DMS153 treated with DMSO at 0.1 percent for 48 hours (cell line): ENCODE results near the gene CDR2L.
"Not testable (repeated sequence)": the region's sequence is repeated elsewhere in the genome, so short reads cannot be mapped to it uniquely, and the experiment has no call there.

Source experiments
- DNase-seq: peaks from one replicate; lab custom pipeline; 2025; ENCODE audit not compliant: unreplicated experiment; lab: John Stamatoyannopoulos, UW

CDR2L gene

GRCh38 chr17:75009139-75009724 is 21.8 kb downstream of the CDR2L start:
- DNase-seq: no peak

- DNase-seq: peak; percentile 74
Measured at GRCh38 chr17:75010683-75011400, 23.4 kb downstream of the CDR2L start.

- DNase-seq: peak; percentile 22
Measured at GRCh38 chr17:75011401-75012095, 24.1 kb downstream of the CDR2L start.

GRCh38 chr17:75012096-75012345 is 24.6 kb downstream of the CDR2L start:
- DNase-seq: no peak

- peak; percentile 67 for DNase-seq
Measured at GRCh38 chr17:75012346-75013091, 25.1 kb downstream of the CDR2L start, which contains the start of gene MRPL58. Gene MRPL58, plus strand, starts transcription at chr17:75012670. Its CDS starts 17 bp downstream, at chr17:75012687.

GRCh38 chr17:75013092-75013559 is 25.7 kb downstream of the CDR2L start:
- no peak for DNase-seq

- no peak for DNase-seq
Measured at GRCh38 chr17:75019146-75019545, 31.7 kb downstream of the CDR2L start.

GRCh38 chr17:75019710-75020109 is 32.3 kb downstream of the CDR2L start:
- DNase-seq: no peak

- no peak for DNase-seq
Measured at GRCh38 chr17:75020331-75021110, 33.1 kb downstream of the CDR2L start.

GRCh38 chr17:75024686-75025397 is 37.4 kb downstream of the CDR2L start:
- no peak for DNase-seq

- not testable (repeated sequence) for DNase-seq
Measured at GRCh38 chr17:75025398-75025734, 37.9 kb downstream of the CDR2L start.

GRCh38 chr17:75026650-75027049 is 39.2 kb downstream of the CDR2L start:
- not testable (repeated sequence) for DNase-seq

GRCh38 chr17:75030161-75030560 is 42.7 kb downstream of the CDR2L start:
- DNase-seq: no peak

- peak; percentile 66 for DNase-seq
Measured at GRCh38 chr17:75031972-75032719, 44.7 kb downstream of the CDR2L start.

GRCh38 chr17:75032720-75033280 is 45.4 kb downstream of the CDR2L start:
- DNase-seq: no peak

GRCh38 chr17:75033346-75034235 is 46.2 kb downstream of the CDR2L start:
- DNase-seq: peak; percentile 78

GRCh38 chr17:75034236-75034908 is 46.9 kb downstream of the CDR2L start:
- peak; percentile 79 for DNase-seq
